ENCODE measurements around the gene GNAS.
A peak's percentile ranks its signal among the peaks of the same experiment; 100 is the strongest.

GNAS gene

DNA sequence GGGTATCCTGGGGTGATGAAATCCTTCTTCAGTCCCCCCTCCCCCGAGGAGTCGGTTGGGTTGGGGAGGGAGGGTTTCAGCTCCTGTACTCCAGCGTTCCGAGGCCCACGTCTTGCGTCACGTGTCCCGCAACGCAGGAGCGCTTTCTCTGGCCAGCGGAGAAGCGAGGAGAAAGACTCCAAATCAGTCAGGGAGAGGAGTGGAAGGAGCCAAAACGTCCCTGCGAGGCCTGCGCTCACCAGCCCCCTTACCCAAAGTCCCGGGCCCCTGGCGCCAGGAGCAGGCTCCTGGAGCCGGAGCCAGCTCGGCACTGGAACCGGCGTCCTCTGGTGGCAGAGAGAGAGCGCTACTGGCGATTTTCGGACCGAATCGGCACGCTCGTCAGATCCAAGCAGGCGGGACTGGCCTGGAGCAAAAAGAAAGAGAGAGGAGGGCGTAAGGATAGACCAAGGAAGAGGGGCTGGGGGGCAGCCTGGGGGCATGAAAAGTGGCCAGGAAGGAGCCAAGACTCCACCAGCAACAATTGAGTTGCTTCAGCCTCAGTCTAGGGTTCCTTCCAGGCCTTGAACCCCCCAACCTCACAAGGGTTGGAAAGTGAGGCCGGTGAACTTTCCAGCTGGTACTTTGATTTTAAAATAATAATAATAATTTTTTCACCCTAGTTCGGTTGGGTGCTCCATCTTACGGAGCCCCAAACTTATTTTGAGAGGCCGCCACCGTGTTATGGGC lies at the start of gene GNAS:
Gene GNAS (plus strand): TSS at position 174 of the 729 bp plus-strand sequence.
- TF ChIP-seq, protein P1, sequence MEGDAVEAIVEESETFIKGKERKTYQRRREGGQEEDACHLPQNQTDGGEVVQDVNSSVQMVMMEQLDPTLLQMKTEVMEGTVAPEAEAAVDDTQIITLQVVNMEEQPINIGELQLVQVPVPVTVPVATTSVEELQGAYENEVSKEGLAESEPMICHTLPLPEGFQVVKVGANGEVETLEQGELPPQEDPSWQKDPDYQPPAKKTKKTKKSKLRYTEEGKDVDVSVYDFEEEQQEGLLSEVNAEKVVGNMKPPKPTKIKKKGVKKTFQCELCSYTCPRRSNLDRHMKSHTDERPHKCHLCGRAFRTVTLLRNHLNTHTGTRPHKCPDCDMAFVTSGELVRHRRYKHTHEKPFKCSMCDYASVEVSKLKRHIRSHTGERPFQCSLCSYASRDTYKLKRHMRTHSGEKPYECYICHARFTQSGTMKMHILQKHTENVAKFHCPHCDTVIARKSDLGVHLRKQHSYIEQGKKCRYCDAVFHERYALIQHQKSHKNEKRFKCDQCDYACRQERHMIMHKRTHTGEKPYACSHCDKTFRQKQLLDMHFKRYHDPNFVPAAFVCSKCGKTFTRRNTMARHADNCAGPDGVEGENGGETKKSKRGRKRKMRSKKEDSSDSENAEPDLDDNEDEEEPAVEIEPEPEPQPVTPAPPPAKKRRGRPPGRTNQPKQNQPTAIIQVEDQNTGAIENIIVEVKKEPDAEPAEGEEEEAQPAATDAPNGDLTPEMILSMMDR (IDR thresholded peaks at IDR 0.05; ENCODE audit: insufficient read depth, low read length, missing control alignments) = peak; percentile 77
- no peak for DNase-seq (ENCODE audit: low read depth, low spot score)
- H3K4me3 ChIP-seq (ENCODE audit: low read depth, low read length) = peak within 1 kb of the TSS; percentile 73
- CTCF ChIA-PET = interaction anchor here (0.8 to 3.6 kb wide), 13 partner anchors 9 to 617 kb away, joined by 3 to 14 read pairs (median 4); partner anchors contain the start of gene STX16
- POLR2A ChIA-PET = interaction anchor here (0.6 to 1.1 kb wide), 3 partner anchors 201 to 403 kb away, joined by 3 to 5 read pairs (median 3); partner anchors contain the start of gene STX16

DNA sequence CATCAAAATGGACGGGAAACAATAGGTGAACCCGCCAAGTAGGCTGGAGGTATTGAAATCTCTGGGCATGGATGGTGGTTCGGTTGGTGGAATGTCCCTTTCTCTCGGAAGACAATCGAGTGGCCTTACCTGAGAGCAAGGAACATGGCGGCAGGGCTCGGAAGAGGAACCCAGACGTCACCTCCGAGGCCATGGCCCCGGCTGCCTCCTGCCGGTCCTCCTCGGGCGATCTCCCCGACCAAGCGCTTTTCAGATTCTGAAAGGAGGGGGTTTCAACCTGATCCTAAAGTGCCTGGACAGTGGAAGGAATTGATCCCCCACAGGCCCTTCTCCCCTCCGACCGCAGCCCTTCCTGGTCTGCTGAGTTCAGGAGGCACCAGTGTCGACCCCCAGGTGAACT lies 49.0 kb upstream of the GNAS start:
- ChIA-PET POLR2A (no interaction called here), CTCF (no interaction called here)
- no peak for DNase-seq (ENCODE audit: low read depth, low spot score)
- no peak overlapping the region for H3K4me3 ChIP-seq (ENCODE audit: low read depth, low read length)
- TF ChIP-seq, protein P1 (IDR thresholded peaks at IDR 0.05; ENCODE audit: insufficient read depth, low read length, missing control alignments) = no peak

DNA sequence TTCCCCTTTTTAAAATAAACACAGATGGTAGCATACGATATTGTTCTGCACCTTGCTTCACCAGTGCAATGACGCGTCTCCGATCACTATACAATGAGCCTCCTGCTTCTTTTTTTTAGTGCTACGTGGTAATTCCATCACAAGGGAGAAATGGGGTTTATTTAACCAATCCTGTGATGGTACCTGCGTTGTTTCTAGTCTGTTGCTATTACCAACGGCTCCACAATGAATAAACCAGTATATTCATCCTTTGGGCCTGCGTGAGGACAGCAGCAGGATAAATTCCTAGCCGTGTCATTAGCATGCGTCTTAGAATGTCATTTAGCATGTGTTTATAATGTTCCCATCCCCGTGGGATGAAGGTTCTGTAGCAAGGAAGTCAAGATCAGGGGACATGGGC lies 44.7 kb upstream of the GNAS start:
- TF ChIP-seq, protein P1 (IDR thresholded peaks at IDR 0.05; ENCODE audit: insufficient read depth, low read length, missing control alignments) = no peak
- ChIA-PET POLR2A (no interaction called here), CTCF (no interaction called here)
- no peak overlapping the region for H3K4me3 ChIP-seq (ENCODE audit: low read depth, low read length)
- DNase-seq (ENCODE audit: low read depth, low spot score) = no peak

DNA sequence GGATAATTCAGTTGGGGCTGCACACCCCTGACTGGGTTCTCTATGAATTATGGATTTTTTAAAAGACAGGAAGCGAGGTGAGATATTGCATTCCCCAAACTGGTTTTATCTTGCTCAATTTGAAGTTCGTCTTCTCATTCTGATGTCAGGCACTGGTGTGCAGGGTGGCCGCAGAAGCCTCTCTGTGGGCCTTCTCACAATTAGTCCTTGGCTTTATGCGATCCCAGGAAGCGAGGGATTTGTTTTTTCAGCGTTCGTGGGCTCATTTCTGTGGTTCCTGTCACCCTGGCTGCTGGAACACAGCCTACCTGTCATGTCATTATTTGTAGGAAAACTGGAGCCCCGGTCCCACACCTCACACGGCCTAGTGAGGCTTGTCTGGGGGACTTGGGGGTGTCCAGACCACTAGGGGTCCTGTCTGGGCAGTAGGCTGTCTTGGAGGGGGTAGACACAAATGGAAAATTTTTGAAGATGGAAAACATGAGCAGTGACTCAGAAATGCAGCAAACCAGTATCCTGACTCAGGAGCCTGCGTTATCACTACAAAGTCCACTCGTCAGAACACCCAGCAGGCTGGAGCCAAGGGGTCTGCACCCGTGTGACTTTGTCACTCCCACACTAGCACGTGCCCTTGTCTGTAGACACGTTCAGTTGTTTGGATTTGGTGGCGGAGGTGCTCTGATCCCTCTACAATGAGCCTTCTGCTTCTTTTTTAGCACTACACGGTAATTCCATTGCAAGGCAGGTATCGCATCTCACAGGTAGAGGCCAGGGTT lies 44.1 kb upstream of the GNAS start:
- H3K4me3 ChIP-seq (ENCODE audit: low read depth, low read length) = no peak overlapping the region
- DNase-seq (ENCODE audit: low read depth, low spot score) = no peak
- CTCF ChIA-PET = no interaction called here
- TF ChIP-seq, protein P1 (IDR thresholded peaks at IDR 0.05; ENCODE audit: insufficient read depth, low read length, missing control alignments) = no peak
- POLR2A ChIA-PET = no interaction called here

DNA sequence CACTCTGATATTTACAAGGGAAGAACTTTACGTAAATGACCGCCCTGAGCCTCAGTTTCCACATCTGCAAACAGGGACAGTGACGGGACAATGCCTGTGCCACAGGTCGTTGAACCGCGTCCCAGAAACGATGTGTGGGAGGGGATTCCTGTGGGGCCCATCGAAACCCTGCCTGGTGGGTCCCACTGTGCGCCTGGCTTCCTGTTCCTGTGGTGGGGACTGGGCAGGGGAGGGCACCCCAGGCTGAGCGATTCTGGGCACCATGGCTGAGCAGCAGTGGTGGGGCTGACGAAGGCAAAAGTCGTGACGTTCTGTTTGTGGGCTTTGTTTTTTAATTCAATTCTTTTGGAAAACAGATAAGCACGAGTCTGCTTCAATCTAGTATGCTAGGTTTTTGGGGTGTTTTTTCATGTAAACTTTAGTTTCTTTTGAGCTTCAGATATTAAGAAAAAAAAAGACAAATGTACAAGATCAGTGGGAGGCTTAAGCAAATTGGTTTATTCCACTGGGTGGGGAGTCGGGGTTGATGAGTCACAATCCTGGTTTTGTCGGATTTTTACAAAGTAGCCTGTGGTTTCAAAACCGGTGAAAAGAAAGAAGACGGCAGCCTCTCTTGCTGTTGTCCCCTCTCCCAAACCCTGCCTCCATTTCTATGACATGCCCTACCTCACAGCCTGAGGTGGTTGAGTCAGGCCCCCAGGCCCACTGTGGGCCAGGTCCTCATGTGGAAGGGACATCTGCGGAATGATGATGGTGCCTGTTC lies 42.2 kb upstream of the GNAS start:
- TF ChIP-seq, protein P1 (IDR thresholded peaks at IDR 0.05; ENCODE audit: insufficient read depth, low read length, missing control alignments) = no peak
- no peak for DNase-seq (ENCODE audit: low read depth, low spot score)
- CTCF ChIA-PET = no interaction called here
- H3K4me3 ChIP-seq (ENCODE audit: low read depth, low read length) = no peak overlapping the region
- POLR2A ChIA-PET = no interaction called here

DNA sequence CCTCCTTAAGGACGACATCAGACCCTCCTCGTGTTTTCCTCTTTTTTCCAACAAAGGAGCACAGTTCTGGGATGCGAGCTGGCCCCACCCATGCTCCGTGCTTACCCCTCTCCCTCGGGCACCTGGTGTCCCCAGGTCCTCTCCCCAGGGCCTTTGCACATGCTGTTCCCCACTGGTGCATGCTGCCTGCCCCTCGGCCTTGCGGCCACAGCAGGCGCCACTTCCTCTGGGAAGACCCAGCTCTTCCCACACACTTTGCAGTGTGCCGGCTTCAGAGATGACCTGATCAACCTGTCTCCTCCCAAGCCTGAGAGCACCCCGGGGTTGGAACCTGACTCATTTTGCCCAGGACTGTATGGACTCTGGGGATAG lies 41.7 kb upstream of the GNAS start:
- no peak overlapping the region for H3K4me3 ChIP-seq (ENCODE audit: low read depth, low read length)
- TF ChIP-seq, protein P1 (IDR thresholded peaks at IDR 0.05; ENCODE audit: insufficient read depth, low read length, missing control alignments) = no peak
- ChIA-PET POLR2A (no interaction called here), CTCF (interaction anchor here (1.0 kb wide), 1 partner anchor 28 kb away, joined by 3 read pairs; no protein-coding TSS in a partner anchor)
- no peak for DNase-seq (ENCODE audit: low read depth, low spot score)
